Measurements from ENCODE around the gene TAAR9.

Gene TAAR9

GRCh38 chr6:132537977-132538376 lies at the start of gene TAAR9:
Gene TAAR9, plus strand, starts transcription at chr6:132538277. Its CDS starts 13 bp downstream, at chr6:132538290.
- DNase-seq (ENCODE audit: low read depth in 2 of 3, low spot score in 2 of 3): no peak

GRCh38 chr6:132489376-132489775 lies 48.7 kb upstream of the TAAR9 start:
- DNase-seq (ENCODE audit: low read depth in 2 of 3, low spot score in 2 of 3): no peak

DNA sequence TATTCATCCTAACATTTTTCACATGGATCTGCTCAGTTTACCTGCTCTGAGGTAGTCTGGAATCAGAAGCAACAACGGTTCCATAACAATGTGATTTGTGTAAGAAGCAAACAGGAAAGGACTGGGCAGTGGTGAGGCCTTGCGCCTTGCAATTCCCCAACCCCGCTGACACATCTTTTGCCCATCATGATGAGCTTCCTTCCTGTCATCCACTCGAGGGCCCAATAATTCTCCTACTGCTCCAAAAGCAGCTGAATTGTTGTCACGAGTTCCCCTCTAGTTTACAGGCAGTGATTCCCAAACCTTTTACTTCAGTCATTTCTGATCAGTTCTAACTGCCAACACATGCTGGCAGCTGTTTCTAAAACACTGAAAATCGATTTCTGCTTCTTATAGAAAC lies 48.1 kb upstream of the TAAR9 start:
- DNase-seq (ENCODE audit: low read depth in 2 of 3, low spot score in 2 of 3): no peak

GRCh38 chr6:132490478-132491204 lies 47.4 kb upstream of the TAAR9 start:
- DNase-seq (ENCODE audit: low read depth in 2 of 3, low spot score in 2 of 3): no peak

DNA sequence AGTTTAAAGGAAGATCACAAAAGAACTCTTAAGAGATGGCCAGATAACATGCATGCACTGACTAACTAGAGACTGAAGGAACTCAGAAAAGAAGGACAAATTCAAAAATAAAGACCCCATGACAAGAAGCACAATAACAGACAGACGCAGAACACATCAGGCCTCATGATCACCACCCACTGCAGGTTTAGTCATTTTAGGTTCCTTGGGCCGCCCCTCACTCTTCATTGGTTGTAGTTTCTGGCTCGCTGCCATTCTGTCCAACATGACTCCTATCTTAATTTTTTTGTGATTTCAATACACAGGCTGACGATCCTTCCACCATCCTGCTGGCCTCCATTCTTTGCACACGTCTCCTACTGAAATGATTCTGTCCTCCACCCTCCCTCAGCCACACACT lies 46.8 kb upstream of the TAAR9 start:
- no peak for DNase-seq (ENCODE audit: low read depth in 2 of 3, low spot score in 2 of 3)

- DNase-seq (ENCODE audit: low read depth in 2 of 3, low spot score in 2 of 3): no peak
Measured at GRCh38 chr6:132491881-132492280, 46.2 kb upstream of the TAAR9 start.

DNA sequence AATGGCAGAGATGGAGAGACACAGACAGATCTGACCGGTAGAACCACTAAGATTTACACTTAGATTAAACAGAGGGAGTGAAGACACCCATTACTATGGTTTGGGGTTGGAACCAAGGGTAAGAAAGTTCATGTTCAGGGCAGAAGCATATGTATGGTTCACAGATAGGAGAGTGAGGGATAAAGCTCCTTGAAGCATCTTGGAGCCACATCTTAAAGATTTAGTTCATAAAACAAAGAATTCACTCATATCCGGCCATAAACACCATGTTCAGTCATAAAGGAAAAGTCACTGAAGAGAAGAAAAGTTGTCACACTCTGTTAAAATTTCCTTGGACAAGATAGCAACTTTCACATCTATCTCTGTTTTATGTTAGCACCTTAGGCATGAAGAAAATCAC lies 43.1 kb upstream of the TAAR9 start:
- no peak for DNase-seq (ENCODE audit: low read depth in 2 of 3, low spot score in 2 of 3)

GRCh38 chr6:132495604-132496079 lies 42.4 kb upstream of the TAAR9 start:
- DNase-seq (ENCODE audit: low read depth in 2 of 3, low spot score in 2 of 3): no peak

GRCh38 chr6:132496519-132497180 lies 41.4 kb upstream of the TAAR9 start:
- no peak for DNase-seq (ENCODE audit: low read depth in 2 of 3, low spot score in 2 of 3)

GRCh38 chr6:132498638-132499037 lies 39.4 kb upstream of the TAAR9 start:
- DNase-seq (ENCODE audit: low read depth in 2 of 3, low spot score in 2 of 3): no peak

DNA sequence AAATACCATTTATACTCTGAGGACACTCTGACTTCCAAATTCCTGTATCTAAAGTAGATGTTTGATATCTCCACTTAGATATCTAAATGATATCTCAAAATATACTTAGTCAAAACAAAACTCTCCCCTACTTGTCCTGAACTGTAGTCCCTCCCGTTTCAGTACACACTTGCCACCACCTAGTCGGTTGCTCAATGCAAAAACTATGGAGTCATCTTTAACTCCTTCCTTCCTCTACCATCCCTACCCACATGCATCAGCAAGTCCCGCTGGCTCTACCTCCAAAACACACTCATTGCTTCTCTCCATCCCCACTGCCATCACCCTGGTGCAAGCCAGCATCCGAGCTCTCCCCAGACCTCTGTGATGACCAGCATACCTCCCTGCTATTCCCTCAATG lies 38.3 kb upstream of the TAAR9 start:
- DNase-seq (ENCODE audit: low read depth in 2 of 3, low spot score in 2 of 3): no peak

DNA sequence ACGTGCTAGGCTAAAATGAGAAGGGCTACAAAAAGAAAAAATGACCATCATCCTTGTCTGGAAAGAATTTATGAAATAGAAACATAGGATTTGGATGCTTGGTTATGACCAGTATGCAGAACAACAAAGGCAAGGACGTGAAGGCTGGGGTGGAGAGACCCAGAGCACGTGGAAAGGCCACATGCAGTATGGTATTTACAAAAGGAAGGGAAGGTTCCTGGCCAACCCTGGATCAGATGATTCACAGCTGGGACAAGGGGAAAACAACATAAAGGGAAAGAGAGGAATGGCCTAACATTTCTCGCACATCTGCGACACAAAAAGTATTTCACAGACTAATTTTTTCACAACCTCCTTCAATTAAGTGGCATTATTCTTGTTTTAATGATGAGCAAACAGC lies 33.3 kb upstream of the TAAR9 start:
- no peak for DNase-seq (ENCODE audit: low read depth in 2 of 3, low spot score in 2 of 3)

DNA sequence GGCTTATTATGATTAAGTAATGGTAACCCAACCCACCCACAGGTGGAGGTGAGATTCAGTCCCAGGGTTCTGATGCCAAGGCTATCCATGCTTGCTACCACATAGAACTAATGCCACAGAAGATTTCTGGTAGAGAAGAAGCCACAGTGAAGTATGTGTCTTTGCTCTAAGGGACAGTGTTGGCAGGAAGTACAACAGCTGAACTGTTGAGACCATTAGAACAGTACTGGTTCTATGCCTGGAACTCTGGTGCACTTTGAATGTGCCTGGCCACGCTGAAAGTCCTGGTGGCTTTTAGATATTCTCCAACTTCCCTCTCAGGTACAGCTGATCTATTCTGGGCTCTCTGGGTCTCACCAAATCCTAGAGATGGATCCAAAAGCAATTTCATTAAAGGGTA lies 32.9 kb upstream of the TAAR9 start:
- DNase-seq (ENCODE audit: low read depth in 2 of 3, low spot score in 2 of 3): no peak

GRCh38 chr6:132506461-132506860 lies 31.6 kb upstream of the TAAR9 start:
- no peak for DNase-seq (ENCODE audit: low read depth in 2 of 3, low spot score in 2 of 3)

- DNase-seq (ENCODE audit: low read depth in 2 of 3, low spot score in 2 of 3): no peak
Measured at GRCh38 chr6:132506869-132507808, 30.9 kb upstream of the TAAR9 start.

DNA sequence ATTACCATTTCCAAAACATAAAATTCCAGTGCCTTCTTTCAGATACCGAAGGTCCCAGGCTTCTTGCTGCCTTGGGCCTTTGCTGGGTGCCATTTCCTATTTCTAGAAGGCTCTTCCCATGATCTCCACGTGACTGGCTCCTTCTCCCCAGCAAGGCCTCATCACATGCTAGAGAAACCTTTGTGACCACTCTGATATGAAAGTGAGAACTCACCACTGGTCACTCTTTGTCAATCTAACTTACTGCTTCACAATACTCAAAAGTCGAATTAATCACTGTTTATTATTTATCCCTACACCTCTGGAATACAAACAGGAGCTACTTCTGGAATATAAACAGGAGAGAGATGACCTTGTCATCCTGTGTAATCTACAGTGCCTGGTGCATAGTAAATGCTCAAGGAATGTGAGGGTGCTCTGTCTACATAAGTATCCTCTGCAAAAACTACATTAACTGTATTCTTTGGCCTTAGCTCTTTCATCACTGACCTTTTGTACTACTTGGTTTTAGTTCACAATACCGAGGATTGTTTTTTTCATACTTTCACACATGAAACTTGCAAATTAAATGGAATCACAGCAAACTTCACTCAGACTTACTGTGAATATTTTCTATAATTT lies 26.8 kb upstream of the TAAR9 start:
- DNase-seq (ENCODE audit: low read depth in 2 of 3, low spot score in 2 of 3): no peak

DNA sequence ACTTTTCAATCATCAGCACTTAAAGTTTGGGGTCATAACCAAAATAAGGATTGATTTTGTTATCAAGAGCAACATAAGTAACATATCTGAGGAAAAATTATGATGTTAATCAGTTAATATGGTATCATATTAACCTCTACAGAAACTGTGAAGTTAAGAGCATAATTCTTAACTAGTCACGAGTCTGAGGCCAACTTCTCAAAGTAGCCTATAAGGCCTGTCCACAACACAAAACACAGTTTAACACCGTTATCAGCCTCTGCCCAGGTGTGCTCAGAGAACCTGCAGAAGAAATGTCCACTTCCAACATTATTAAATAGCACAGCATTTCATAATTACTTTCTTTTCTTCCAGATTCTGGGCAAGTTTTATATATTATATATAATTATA lies 26.3 kb upstream of the TAAR9 start:
- DNase-seq (ENCODE audit: low read depth in 2 of 3, low spot score in 2 of 3): no peak

DNA sequence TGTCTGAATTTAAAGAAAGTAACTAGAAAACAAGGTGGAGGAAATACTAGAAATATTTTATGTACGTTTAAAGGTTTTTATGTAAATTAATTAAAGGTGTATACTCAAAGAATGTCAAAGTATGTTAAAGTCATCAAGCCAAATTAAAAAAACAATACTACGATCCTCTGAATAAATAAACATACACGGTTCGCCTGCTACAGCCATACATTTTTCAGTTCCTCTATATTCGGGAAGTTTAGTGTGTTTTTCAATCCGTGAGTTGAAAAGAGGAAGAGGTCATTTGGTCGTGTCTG lies 25.8 kb upstream of the TAAR9 start:
- no peak for DNase-seq (ENCODE audit: low read depth in 2 of 3, low spot score in 2 of 3)

GRCh38 chr6:132512638-132513632 lies 25.1 kb upstream of the TAAR9 start, which contains the start of gene STX7:
Gene STX7, minus strand, starts transcription at chr6:132513116. Its CDS starts 9,586 bp downstream, at chr6:132503530.
- DNase-seq (ENCODE audit: low read depth in 2 of 3, low spot score in 2 of 3): peak; percentile 67 to 72 (median 71)

All from activated CD8-positive, alpha-beta memory T cell treated with anti-CD3 and anti-CD28 coated beads for 48 hours (primary cell).